Stimulated activated CD8-positive, alpha-beta memory T cell treated with anti-CD3 and anti-CD28 coated beads, Interleukin-4, amount 100 ng/mL, for 48 hours (primary cell): ENCODE data around the gene ST14.
"Not testable (repeated sequence)": the region's sequence is repeated elsewhere in the genome, so short reads cannot be mapped to it uniquely, and the experiment has no call there.

Experiments used
- DNase-seq: peaks from one replicate; pipeline ENCODE4 v3.0.0-alpha.2; 2020

The ST14 gene

GRCh38 chr11:130190371-130190881, 30.8 kb downstream of the ST14 start:
- DNase-seq, result no peak

GRCh38 chr11:130191896-130192295, 32.3 kb downstream of the ST14 start:
- no peak for DNase-seq

GRCh38 chr11:130192845-130193267, 33.3 kb downstream of the ST14 start:
- no peak for DNase-seq

- DNase-seq, result not testable (repeated sequence)
These were observed 34.0 kb downstream of the ST14 start for GRCh38 chr11:130193551-130193950.

- DNase-seq, result no peak
These were observed 34.9 kb downstream of the ST14 start for GRCh38 chr11:130194241-130195023.

- no peak for DNase-seq
These were observed 37.9 kb downstream of the ST14 start for GRCh38 chr11:130197386-130198035.

- no peak for DNase-seq
These were observed 38.7 kb downstream of the ST14 start for GRCh38 chr11:130198292-130198691.

- no peak for DNase-seq
These were observed 39.4 kb downstream of the ST14 start for GRCh38 chr11:130198964-130199363.

- DNase-seq, result no peak
These were observed 40.2 kb downstream of the ST14 start for GRCh38 chr11:130199792-130200191.

- DNase-seq, result no peak
These were observed 41.4 kb downstream of the ST14 start for GRCh38 chr11:130201026-130201425.

- no peak for DNase-seq
These were observed 42.6 kb downstream of the ST14 start for GRCh38 chr11:130202009-130202817.

GRCh38 chr11:130202818-130203689, 43.5 kb downstream of the ST14 start:
- DNase-seq, result no peak

GRCh38 chr11:130203766-130204702, 44.5 kb downstream of the ST14 start:
- no peak for DNase-seq

- no peak for DNase-seq
These were observed 45.1 kb downstream of the ST14 start for GRCh38 chr11:130204703-130205095.

GRCh38 chr11:130206141-130206540, 46.6 kb downstream of the ST14 start:
- no peak for DNase-seq

GRCh38 chr11:130208241-130209127, 48.9 kb downstream of the ST14 start:
- peak; percentile 14 for DNase-seq

GRCh38 chr11:130209128-130209932, 49.7 kb downstream of the ST14 start:
- peak; percentile 19 for DNase-seq

GRCh38 chr11:130209954-130210854, 50.6 kb downstream of the ST14 start:
- DNase-seq, result peak; percentile 6
